ENCODE measurements around the gene BEGAIN. TPM values are rescaled to one million over a fixed set of nuclear protein-coding genes. Genes with fewer than 3 reads are reported as not detected.

The BEGAIN gene
- total RNA-seq, 8 experiments from 2014 or later, result 2.6 to 16.0 (median 3.8) TPM

DNA sequence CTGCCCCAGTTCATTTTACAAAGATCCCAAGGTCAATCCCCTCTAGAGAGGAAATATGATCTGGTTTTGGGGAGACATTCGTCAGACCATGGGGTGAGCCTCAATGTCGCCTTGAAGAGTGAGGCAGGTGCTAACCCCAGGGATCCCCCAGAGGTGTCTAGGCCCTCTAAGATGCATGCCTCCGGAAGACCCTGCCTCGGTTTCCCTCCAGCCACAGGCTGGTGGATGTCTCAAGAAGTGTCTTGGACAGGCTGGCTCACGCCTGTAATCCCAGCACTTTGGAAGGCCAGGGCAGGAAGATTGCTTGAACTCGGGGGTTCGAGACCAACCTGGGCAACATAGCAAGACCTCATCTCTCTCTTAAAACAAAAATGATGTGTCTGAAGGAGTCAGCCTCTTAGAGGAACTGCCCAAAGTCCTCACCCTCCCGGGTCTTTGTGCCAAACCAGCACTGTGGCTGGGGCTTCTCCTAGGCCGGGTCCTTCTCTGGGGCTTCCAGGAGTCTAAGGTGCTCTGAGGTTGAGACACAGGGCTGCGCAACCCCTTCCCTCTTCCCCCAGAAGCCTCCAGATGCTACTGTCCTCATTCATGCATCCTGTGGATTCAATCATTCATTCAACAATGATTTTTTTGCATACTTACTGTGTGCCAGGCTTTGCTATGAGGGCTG is 24.7 kb upstream of the BEGAIN start:
- Histone ChIP-seq H3K4me3 (no peak overlapping the region), H3K27ac (no peak overlapping the region), H3K4me1 (replicated peaks in 1 of 2) (peaks cover 0 to 3% of the 10 kb centered on the region in 2 donors)
- ATAC-seq (replicated peaks in 6 of 8), result no peak
- in situ Hi-C loops (cut with MboI; ENCODE audit: low pct_unique_long_range_greater_than_20kb in 2 of 9, low sequenced_read_pairs in 9 of 9, unreplicated experiment in 9 of 9), result loop anchor here in 1 of 9 experiments (25.0 kb wide), 1 partner anchor 200 kb away; no protein-coding TSS in a partner anchor
- WGBS, 10 experiments, result 75 to 100% (median 90%) methylated on average over 1 to 6 of the region's 10 CpGs; no CpG with 5 or more reads in 1 of the 10 experiments

DNA sequence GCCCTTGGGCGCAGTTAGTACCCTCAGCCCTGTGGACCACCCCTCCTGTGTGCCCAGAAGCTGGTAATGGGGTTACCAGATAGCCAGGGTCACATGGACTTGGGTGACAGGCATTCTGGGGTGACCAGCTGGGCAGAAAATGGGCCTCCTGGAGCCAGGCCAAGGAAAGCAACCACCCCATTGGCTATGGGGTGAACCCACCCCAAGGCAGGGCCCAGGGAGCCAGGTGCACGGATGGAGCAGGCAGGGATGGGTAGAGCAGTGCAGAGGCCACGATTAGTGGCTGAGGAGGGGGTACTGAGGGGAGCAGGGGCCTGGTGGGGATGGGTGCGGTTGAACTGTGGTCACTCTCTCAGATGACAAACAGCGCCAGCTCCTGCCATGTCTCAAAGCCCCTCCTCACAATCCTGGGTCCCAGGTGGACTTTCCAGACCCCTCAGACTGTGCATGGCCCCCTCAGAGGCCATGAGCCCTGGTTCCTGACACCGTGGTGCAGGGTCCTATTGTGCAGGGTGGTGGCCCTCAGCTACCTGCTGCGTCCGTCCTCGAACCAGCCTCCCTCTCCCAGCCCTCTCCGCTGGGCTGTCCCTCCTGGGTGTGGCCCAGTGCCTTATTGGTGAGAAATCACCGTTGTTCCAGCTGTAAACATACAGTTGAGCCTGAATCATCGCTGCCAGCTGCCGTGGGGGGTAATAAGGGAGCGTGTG is 23.4 kb upstream of the BEGAIN start:
- 0 to 100% (median 33%) methylated on average over 1 of the region's 14 CpGs; no CpG with 5 or more reads in 7 of the 10 experiments for whole genome bisulfite sequencing, 10 experiments
- Histone ChIP-seq H3K27ac (no peak overlapping the region), H3K4me1 (replicated peaks in 1 of 2) (peaks cover 0 to 3% of the 10 kb centered on the region in 2 donors), H3K4me3 (no peak overlapping the region)
- ATAC-seq (replicated peaks in 6 of 8), result peak in 4 of 8 experiments; percentile 39 to 77 (median 55)
- in situ Hi-C loops (cut with MboI; ENCODE audit: low pct_unique_long_range_greater_than_20kb in 2 of 9, low sequenced_read_pairs in 9 of 9, unreplicated experiment in 9 of 9), result loop anchor here in 1 of 9 experiments (25.0 kb wide), 1 partner anchor 198 kb away; no protein-coding TSS in a partner anchor

DNA sequence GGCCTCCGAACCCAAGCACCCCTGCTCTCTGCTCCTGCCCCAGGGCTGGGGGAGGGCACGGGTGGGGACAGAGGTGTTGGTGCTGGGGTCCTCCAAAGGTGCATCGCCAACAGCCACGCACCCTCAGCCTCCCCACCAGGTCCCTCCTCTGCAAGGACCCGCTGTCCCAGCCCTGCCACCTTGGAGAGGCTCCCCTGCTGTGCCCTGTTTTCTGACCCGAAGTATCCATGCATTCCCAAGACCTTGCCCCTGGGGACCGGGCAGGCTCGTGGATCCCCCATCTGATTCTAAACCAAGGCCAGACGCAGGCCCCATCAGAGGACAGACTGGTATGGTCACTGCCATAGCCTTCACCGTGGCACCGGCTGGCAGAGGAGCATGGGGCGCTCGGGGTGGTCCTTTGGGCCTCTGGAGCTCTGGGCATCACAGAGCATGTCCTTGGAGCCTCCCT is 22.7 kb upstream of the BEGAIN start:
- in situ Hi-C loops (cut with MboI; ENCODE audit: low pct_unique_long_range_greater_than_20kb in 2 of 9, low sequenced_read_pairs in 9 of 9, unreplicated experiment in 9 of 9), result loop anchor here in 1 of 9 experiments (25.0 kb wide), 1 partner anchor 198 kb away; no protein-coding TSS in a partner anchor
- H3K27ac ChIP-seq, result no peak overlapping the region
- no peak overlapping the region for H3K4me3 ChIP-seq
- H3K4me1 ChIP-seq (replicated peaks in 1 of 2), result peaks cover 0 to 3% of the 10 kb centered on the region in 2 donors
- WGBS, 10 experiments, result 70% methylated on average over 2 of the region's 13 CpGs; no CpG with 5 or more reads in 9 of the 10 experiments
- ATAC-seq (replicated peaks in 6 of 8), result no peak

DNA sequence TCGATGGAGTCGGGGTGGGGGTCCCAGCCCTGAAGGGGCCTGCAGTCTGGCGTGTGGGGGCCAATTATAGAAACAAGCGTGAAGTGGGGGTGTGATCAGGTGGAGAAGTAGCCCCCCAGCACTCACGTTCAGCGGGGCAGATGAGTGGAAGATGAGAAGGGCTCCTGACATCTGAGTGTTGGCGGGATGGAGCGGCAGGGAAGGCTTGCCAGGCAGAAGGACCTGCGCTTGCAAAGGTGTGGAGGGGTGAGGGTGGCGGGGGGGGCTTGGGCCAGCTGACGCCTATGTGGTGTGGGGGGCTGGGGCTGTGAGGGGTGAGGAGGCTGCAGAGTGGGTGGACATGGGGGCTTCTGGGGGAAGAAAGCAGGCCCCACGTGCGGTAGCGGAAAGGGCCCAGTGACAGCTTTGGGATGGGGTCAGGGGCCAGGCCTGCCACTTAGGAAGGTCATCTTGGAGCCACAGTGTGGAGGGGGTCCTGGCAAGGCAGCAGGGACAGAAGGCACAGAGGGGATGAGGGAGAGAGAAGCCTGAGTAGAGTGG is 22.2 kb upstream of the BEGAIN start:
- Histone ChIP-seq H3K27ac (no peak overlapping the region), H3K4me3 (no peak overlapping the region), H3K4me1 (replicated peaks in 1 of 2) (peaks cover 0 to 3% of the 10 kb centered on the region in 2 donors)
- 60 to 100% (median 90%) methylated on average over 1 to 2 of the region's 14 CpGs; no CpG with 5 or more reads in 7 of the 10 experiments for WGBS, 10 experiments
- in situ Hi-C loops (cut with MboI; ENCODE audit: low pct_unique_long_range_greater_than_20kb in 2 of 9, low sequenced_read_pairs in 9 of 9, unreplicated experiment in 9 of 9), result loop anchor here in 1 of 9 experiments (25.0 kb wide), 1 partner anchor 197 kb away; no protein-coding TSS in a partner anchor
- no peak for ATAC-seq (replicated peaks in 6 of 8)

DNA sequence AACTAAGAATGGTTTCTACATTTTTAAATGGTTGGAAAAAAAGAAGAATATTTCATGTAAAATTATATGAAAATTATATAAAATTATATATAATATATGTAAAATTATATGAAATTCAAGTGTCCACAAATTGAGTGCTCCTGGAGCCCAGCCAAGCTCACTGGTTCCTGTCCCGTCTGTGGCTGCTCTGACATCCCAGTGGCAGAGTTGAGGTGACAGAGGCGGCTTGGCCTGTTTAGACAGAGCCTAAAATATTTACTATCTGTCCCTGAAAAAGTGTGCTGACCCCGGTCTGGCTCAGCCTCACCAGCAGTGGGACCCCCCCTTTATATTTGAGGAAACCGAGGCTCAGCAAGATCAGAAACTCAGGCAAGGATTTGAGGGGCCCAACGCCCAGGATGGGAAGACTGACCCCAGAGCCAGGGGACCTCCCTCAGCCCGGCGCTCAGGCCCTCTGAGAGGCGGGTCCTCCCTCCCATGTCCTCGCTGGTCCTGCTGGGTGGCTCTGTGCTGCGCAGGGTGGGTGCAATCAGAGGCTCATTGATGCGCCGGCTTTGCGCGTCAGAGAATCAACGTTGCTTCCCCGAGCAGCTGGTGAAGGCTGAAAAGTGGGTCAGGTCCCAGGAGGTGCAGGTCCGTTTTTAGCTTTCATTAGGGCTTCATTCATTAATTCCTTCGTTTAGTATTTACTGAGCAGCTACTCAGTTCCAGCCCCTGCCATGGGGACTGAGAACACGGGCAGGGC is 21.5 kb upstream of the BEGAIN start:
- in situ Hi-C loops (cut with MboI; ENCODE audit: low pct_unique_long_range_greater_than_20kb in 2 of 9, low sequenced_read_pairs in 9 of 9, unreplicated experiment in 9 of 9), result loop anchor here in 1 of 9 experiments (25.0 kb wide), 1 partner anchor 196 kb away; no protein-coding TSS in a partner anchor
- ATAC-seq (replicated peaks in 6 of 8), result no peak
- H3K27ac ChIP-seq, result no peak overlapping the region
- 33 to 100% (median 84%) methylated on average over 1 to 12 of the region's 19 CpGs; no CpG with 5 or more reads in 1 of the 10 experiments for WGBS, 10 experiments
- no peak overlapping the region for H3K4me3 ChIP-seq
- peaks cover 0 to 3% of the 10 kb centered on the region in 2 donors for H3K4me1 ChIP-seq (replicated peaks in 1 of 2)

DNA sequence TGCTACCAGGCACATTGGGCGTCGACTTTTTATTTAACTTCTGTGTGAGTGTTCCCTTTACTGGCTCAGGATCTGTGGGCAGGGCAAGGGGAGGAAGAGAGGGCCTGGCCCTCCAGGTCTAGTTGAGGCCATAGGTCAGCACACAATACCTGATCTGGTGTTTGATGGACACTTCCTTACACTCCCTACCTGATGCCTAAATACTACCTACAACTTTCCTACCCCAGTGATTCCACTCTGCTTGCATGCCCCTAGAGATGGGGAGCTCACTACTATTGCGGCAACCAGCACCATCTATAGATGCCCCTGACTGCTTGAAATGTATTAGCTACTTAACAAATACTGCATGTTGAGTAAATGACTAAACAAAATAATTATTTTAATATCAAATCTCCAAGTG is 20.8 kb upstream of the BEGAIN start:
- WGBS, 10 experiments, result 29 to 100% (median 100%) methylated on average over 1 of the region's 3 CpGs; no CpG with 5 or more reads in 4 of the 10 experiments
- H3K27ac ChIP-seq, result no peak overlapping the region
- H3K4me1 ChIP-seq (replicated peaks in 1 of 2), result no peaks in the 10 kb centered on the region
- in situ Hi-C loops (cut with MboI; ENCODE audit: low pct_unique_long_range_greater_than_20kb in 2 of 9, low sequenced_read_pairs in 9 of 9, unreplicated experiment in 9 of 9), result loop anchor here in 1 of 9 experiments (25.0 kb wide), 1 partner anchor 196 kb away; no protein-coding TSS in a partner anchor
- ATAC-seq (replicated peaks in 6 of 8), result no peak
- H3K4me3 ChIP-seq, result no peak overlapping the region

DNA sequence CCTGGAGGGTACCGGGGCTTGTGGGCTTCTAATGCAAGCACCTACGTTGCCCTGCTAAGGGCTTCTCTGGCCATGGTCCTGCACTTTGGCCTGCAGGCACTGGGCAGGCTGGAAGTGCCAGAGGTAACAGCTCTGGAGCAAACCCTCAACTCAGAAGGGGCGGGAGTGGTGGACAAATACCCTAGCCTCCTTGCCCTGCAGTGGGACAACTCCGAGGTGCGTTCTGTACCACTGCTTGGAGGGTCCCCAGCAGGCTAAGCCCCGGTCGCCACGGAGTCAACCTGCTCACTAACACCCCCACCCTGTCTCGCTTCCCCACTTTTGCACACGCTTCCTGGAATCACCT is 20.4 kb upstream of the BEGAIN start:
- in situ Hi-C loops (cut with MboI; ENCODE audit: low pct_unique_long_range_greater_than_20kb in 2 of 9, low sequenced_read_pairs in 9 of 9, unreplicated experiment in 9 of 9), result loop anchor here in 1 of 9 experiments (25.0 kb wide), 1 partner anchor 195 kb away; no protein-coding TSS in a partner anchor
- no peak overlapping the region for H3K4me3 ChIP-seq
- no peak for ATAC-seq (replicated peaks in 6 of 8)
- H3K4me1 ChIP-seq (replicated peaks in 1 of 2), result no peaks in the 10 kb centered on the region
- no peak overlapping the region for H3K27ac ChIP-seq
- WGBS, 10 experiments, result 33 to 100% (median 70%) methylated on average over 1 of the region's 10 CpGs; no CpG with 5 or more reads in 6 of the 10 experiments

- ATAC-seq (replicated peaks in 6 of 8), result peak in 1 of 8 experiments; percentile 16
Measured at GRCh38 chr14:100606687-100607610, 19.7 kb upstream of the BEGAIN start.

GRCh38 chr14:100605706-100606686 is 18.8 kb upstream of the BEGAIN start:
- no peak overlapping the region for H3K4me3 ChIP-seq
- in situ Hi-C loops (cut with MboI; ENCODE audit: low pct_unique_long_range_greater_than_20kb in 2 of 9, low sequenced_read_pairs in 9 of 9, unreplicated experiment in 9 of 9), result loop anchor here in 1 of 9 experiments (25.0 kb wide), 1 partner anchor 194 kb away; no protein-coding TSS in a partner anchor
- no peaks in the 10 kb centered on the region for H3K4me1 ChIP-seq (replicated peaks in 1 of 2)
- no peak overlapping the region for H3K27ac ChIP-seq
- 20 to 100% (median 85%) methylated on average over 1 to 12 of the region's 29 CpGs for WGBS, 10 experiments
- peak in 2 of 8 experiments; percentile 69 to 83 for ATAC-seq (replicated peaks in 6 of 8)

More at GRCh38 chr14:100606687-100607610, 19.7 kb upstream of the BEGAIN start:
- in situ Hi-C loops (cut with MboI; ENCODE audit: low pct_unique_long_range_greater_than_20kb in 2 of 9, low sequenced_read_pairs in 9 of 9, unreplicated experiment in 9 of 9), result loop anchor here in 1 of 9 experiments (25.0 kb wide), 1 partner anchor 195 kb away; no protein-coding TSS in a partner anchor
- Histone ChIP-seq H3K4me3 (no peak overlapping the region), H3K27ac (no peak overlapping the region), H3K4me1 (replicated peaks in 1 of 2) (no peaks in the 10 kb centered on the region)
- WGBS, 10 experiments, result 25 to 100% (median 83%) methylated on average over 2 to 10 of the region's 15 CpGs; no CpG with 5 or more reads in 1 of the 10 experiments

DNA sequence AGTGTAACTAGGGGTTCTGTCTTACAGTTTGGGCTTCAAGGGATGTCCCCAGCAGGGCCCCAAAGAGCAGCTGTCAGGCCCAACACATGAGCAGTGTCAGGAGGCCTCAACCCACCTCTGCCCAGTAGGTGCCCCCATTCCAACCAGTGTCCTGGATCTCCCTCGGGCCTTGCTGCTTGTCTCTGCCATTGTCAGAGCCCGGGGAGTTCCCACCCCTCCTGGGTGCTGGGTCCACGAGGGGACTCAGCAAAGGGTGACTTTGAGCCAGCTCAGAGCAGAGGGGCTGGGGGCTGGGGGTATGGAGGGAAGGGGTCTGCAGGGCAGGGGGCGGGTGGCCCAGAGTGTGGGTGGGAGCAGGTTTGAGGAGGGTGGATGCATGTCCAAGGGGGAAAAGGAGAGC is 18.0 kb upstream of the BEGAIN start:
- Histone ChIP-seq H3K4me1 (replicated peaks in 1 of 2) (no peaks in the 10 kb centered on the region), H3K27ac (no peak overlapping the region), H3K4me3 (no peak overlapping the region)
- WGBS, 10 experiments, result no CpG with 5 or more reads among the region's 4 CpGs
- ATAC-seq (replicated peaks in 6 of 8), result no peak
- in situ Hi-C loops (cut with MboI; ENCODE audit: low pct_unique_long_range_greater_than_20kb in 2 of 9, low sequenced_read_pairs in 9 of 9, unreplicated experiment in 9 of 9), result loop anchor here in 1 of 9 experiments (25.0 kb wide), 1 partner anchor 193 kb away; no protein-coding TSS in a partner anchor
